SK-N-SH treated with all-trans-retinoic acid at 6 μM for 48 hours (cell line): ENCODE measurements around the gene RTF2.

Experiments
- BACH2 ChIP-seq: fragments of 250-450 bp; sonication (Bioruptor Pico); IDR thresholded peaks from 2 replicates; pipeline ENCODE4 v1.9.0; 2021; ENCODE audit warnings: mild to moderate bottlenecking, borderline replicate concordance
- CSDC2 ChIP-seq: fragments of 250-450 bp; sonication (Bioruptor Pico); IDR thresholded peaks from 2 replicates; pipeline ENCODE4 v1.5.0; 2020; ENCODE audit warnings: mild to moderate bottlenecking, moderate library complexity
- ESRRG ChIP-seq: fragments of 250-450 bp; sonication (Bioruptor Pico); IDR thresholded peaks from 2 replicates; pipeline ENCODE4 v1.6.1; 2021; ENCODE audit warnings: mild to moderate bottlenecking
- GLIS3 ChIP-seq: fragments of 250-450 bp; sonication (Bioruptor Pico); IDR thresholded peaks from 2 replicates; pipeline ENCODE4 v1.5.0; 2020; ENCODE audit warnings: mild to moderate bottlenecking, moderate library complexity
- PPARA ChIP-seq: fragments of 250-450 bp; sonication (Bioruptor Pico); IDR thresholded peaks from 2 replicates; pipeline ENCODE4 v1.5.0; 2020; ENCODE audit warnings: mild to moderate bottlenecking, borderline replicate concordance
- RARB ChIP-seq: fragments of 250-450 bp; sonication (Bioruptor Pico); IDR thresholded peaks from 2 replicates; pipeline ENCODE4 v1.8.0; 2021; ENCODE audit warnings: mild to moderate bottlenecking, moderate library complexity
- ZFP3 ChIP-seq: fragments of 250-450 bp; sonication (Bioruptor Pico); IDR thresholded peaks from 2 replicates; pipeline ENCODE4 v1.5.0; 2020; ENCODE audit warnings: mild to moderate bottlenecking, moderate library complexity
- ZFP30 ChIP-seq: fragments of 450-650 bp; formaldehyde crosslinking; IDR thresholded peaks from 2 replicates; pipeline ENCODE4 v1.5.0; 2022; ENCODE audit warnings: mild to moderate bottlenecking, moderate library complexity
- ZNF565 ChIP-seq: fragments of 450-650 bp; formaldehyde crosslinking; conservative IDR thresholded peaks from 2 replicates; pipeline ENCODE4 v1.5.0; 2020; ENCODE audit warnings: low read depth, mild to moderate bottlenecking, moderate library complexity
- ZNF70 ChIP-seq: fragments of 450-650 bp; formaldehyde crosslinking; IDR thresholded peaks from 2 replicates; pipeline ENCODE4 v1.5.0; 2020; ENCODE audit warnings: mild to moderate bottlenecking, moderate library complexity
- TF ChIP-seq, protein P1 (sequence below): fragments of 250-450 bp; sonication (Bioruptor Pico); IDR thresholded peaks from 2 replicates; pipeline ENCODE4 v1.5.1; 2020; ENCODE audit warnings: low read depth, mild to moderate bottlenecking, moderate library complexity

GRCh38 chr20:56504373-56505005, 36.1 kb downstream of the RTF2 start:
- no peak for TF ChIP-seq CSDC2 (CRISPR knock-in tag)
- TF ChIP-seq ZNF70 (CRISPR knock-in tag), result no peak
- no peak for TF ChIP-seq BACH2 (CRISPR knock-in tag)
- TF ChIP-seq ZFP30, result no peak
- TF ChIP-seq ZNF565, result no peak
- TF ChIP-seq GLIS3 (CRISPR knock-in tag), result no peak
- TF ChIP-seq, protein P1, sequence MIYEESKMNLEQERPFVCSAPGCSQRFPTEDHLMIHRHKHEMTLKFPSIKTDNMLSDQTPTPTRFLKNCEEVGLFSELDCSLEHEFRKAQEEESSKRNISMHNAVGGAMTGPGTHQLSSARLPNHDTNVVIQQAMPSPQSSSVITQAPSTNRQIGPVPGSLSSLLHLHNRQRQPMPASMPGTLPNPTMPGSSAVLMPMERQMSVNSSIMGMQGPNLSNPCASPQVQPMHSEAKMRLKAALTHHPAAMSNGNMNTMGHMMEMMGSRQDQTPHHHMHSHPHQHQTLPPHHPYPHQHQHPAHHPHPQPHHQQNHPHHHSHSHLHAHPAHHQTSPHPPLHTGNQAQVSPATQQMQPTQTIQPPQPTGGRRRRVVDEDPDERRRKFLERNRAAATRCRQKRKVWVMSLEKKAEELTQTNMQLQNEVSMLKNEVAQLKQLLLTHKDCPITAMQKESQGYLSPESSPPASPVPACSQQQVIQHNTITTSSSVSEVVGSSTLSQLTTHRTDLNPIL (CRISPR knock-in tag), result no peak
- no peak for TF ChIP-seq PPARA (CRISPR knock-in tag)
- TF ChIP-seq ESRRG (CRISPR knock-in tag), result no peak
- no peak for TF ChIP-seq ZFP3 (CRISPR knock-in tag)
- TF ChIP-seq RARB (CRISPR knock-in tag), result no peak
